IMR-90 (cell line): ENCODE measurements around the gene VAT1L. TPM values are rescaled to one million over a fixed set of nuclear protein-coding genes. Genes with fewer than 3 reads are reported as not detected.
A peak's percentile ranks its signal among the peaks of the same experiment; 100 is the strongest.

Experiments
- ATAC-seq: fragments of 200-7000 bp; cut with Tn5 transposase; 2 replicates; pipeline ENCODE4 v1.9.1; 2020; ENCODE audit warnings: low read depth, mild to moderate bottlenecking, moderate library complexity
- BruUV-seq: library from RNA; stranded (reverse); fragments of 400-500 nt; replicated peaks from 2 replicates; lab custom pipeline; 2021; lab: Mats Ljungman, UMichigan
- CTCF ChIA-PET: fragments of 300-600 bp; formaldehyde crosslinking; extraction: SDS; loops from one replicate; lab custom pipeline; 2021; ENCODE audit warnings: antibody characterized with exemption; lab: Yijun Ruan, JAX
- POLR2A ChIA-PET: fragments of 300-600 bp; sonication (Branson Sonifier 250); formaldehyde crosslinking; loops from one replicate; lab custom pipeline; 2022; ENCODE audit warnings: antibody characterized with exemption; ENCODE audit not compliant: unreplicated experiment; lab: Charles Lee
- DNase-seq: peaks from one replicate; pipeline ENCODE4 v3.0.0; 2013
- H2AFZ ChIP-seq: replicated peaks from 2 replicates; pipeline ENCODE3; 2013; ENCODE audit warnings: low read length, mild to moderate bottlenecking; ENCODE audit not compliant: poor library complexity
- H2AK5ac ChIP-seq: 2 replicates; pipeline ENCODE4 v1.6.1; 2013; ENCODE audit warnings: low read depth, low read length, inconsistent platforms
- H2AK9ac ChIP-seq: replicated peaks from 2 replicates; pipeline ENCODE3; 2013; ENCODE audit warnings: mild to moderate bottlenecking, low read depth, low read length, moderate library complexity; ENCODE audit not compliant: poor library complexity
- H2BK120ac ChIP-seq: 2 replicates; pipeline ENCODE4 v1.6.1; 2013; ENCODE audit warnings: low read depth, low read length, inconsistent platforms
- H2BK15ac ChIP-seq: 3 replicates; pipeline ENCODE4 v1.6.1; 2013; ENCODE audit warnings: low read depth, low read length, inconsistent platforms
- H2BK20ac ChIP-seq: 2 replicates; pipeline ENCODE4 v1.6.1; 2013; ENCODE audit warnings: low read depth, mild to moderate bottlenecking, inconsistent platforms, low read length, moderate library complexity
- H2BK5ac ChIP-seq: 2 replicates; pipeline ENCODE4 v1.6.1; 2013; ENCODE audit warnings: mild to moderate bottlenecking, low read depth, low read length, inconsistent platforms; ENCODE audit not compliant: poor library complexity, severe bottlenecking
- H3K14ac ChIP-seq: replicated peaks from 2 replicates; pipeline ENCODE4 v1.6.1; 2013; ENCODE audit warnings: low read depth, low read length, inconsistent platforms
- H3K18ac ChIP-seq: 2 replicates; pipeline ENCODE4 v1.6.1; 2013; ENCODE audit warnings: low read depth, low read length, control low read depth
- H3K23ac ChIP-seq: 2 replicates; pipeline ENCODE4 v1.6.1; 2013; ENCODE audit warnings: low read depth, low read length, inconsistent platforms
- H3K27ac ChIP-seq: 2 replicates; pipeline ENCODE4 v1.5.1; 2013; ENCODE audit warnings: mild to moderate bottlenecking, control low read depth, low read length; ENCODE audit not compliant: insufficient read depth
- H3K27me3 ChIP-seq: 2 replicates; pipeline ENCODE4 v1.6.1; 2013; ENCODE audit warnings: low read length; ENCODE audit not compliant: control insufficient read depth, insufficient read depth
- H3K36me3 ChIP-seq: 2 replicates; pipeline ENCODE4 v1.6.1; 2013; ENCODE audit warnings: low read length, mixed read lengths; ENCODE audit not compliant: control insufficient read depth, insufficient read depth
- H3K4ac ChIP-seq: 2 replicates; pipeline ENCODE4 v1.6.1; 2013; ENCODE audit warnings: low read depth, low read length, inconsistent platforms
- H3K4me1 ChIP-seq: 2 replicates; pipeline ENCODE4 v1.6.1; 2013; ENCODE audit warnings: low read length, mixed read lengths; ENCODE audit not compliant: control insufficient read depth, insufficient read depth
- H3K4me2 ChIP-seq: 2 replicates; pipeline ENCODE4 v1.6.1; 2013; ENCODE audit warnings: low read depth, mild to moderate bottlenecking, control low read depth, low read length, moderate library complexity
- H3K4me3 ChIP-seq: 2 replicates; pipeline ENCODE4 v1.5.1; 2013; ENCODE audit warnings: low read depth, mild to moderate bottlenecking, control low read depth, low read length, moderate library complexity; ENCODE audit not compliant: insufficient read depth
- H3K56ac ChIP-seq: 2 replicates; pipeline ENCODE4 v1.6.1; 2013; ENCODE audit warnings: low read length, inconsistent platforms; ENCODE audit not compliant: insufficient read depth; ENCODE audit errors: extremely low read depth
- H3K79me1 ChIP-seq, 2 experiments: 2 replicates each; pipeline ENCODE4 v1.6.1; 2013; ENCODE audit warnings: low read length in 2 of 2, inconsistent platforms in 1 of 2, low read depth in 1 of 2
- H3K9ac ChIP-seq: 2 replicates; pipeline ENCODE4 v1.6.1; 2013; ENCODE audit warnings: low read depth, low read length, control low read depth
- H3K9me1 ChIP-seq: 2 replicates; pipeline ENCODE4 v1.6.1; 2013; ENCODE audit warnings: low read length, inconsistent platforms; ENCODE audit not compliant: insufficient read depth
- H3K9me3 ChIP-seq: 2 replicates; pipeline ENCODE4 v1.6.1; 2013; ENCODE audit warnings: low read length; ENCODE audit not compliant: control insufficient read depth, insufficient read depth
- H4K20me1 ChIP-seq: 2 replicates; pipeline ENCODE4 v1.6.1; 2013; ENCODE audit warnings: low read length, inconsistent platforms; ENCODE audit not compliant: insufficient read depth
- H4K5ac ChIP-seq: 2 replicates; pipeline ENCODE4 v1.6.1; 2013; ENCODE audit warnings: mild to moderate bottlenecking, low read depth, low read length, control low read depth
- H4K8ac ChIP-seq, 2 experiments: 2 replicates each; pipeline ENCODE4 v1.6.1; 2013; ENCODE audit warnings: low read depth in 2 of 2, low read length in 2 of 2, control low read depth in 1 of 2, inconsistent platforms in 1 of 2
- H4K91ac ChIP-seq: 2 replicates; pipeline ENCODE4 v1.6.1; 2013; ENCODE audit warnings: low read depth, low read length, inconsistent platforms; ENCODE audit not compliant: insufficient read depth
- BHLHE40 ChIP-seq: fragments of 150-350 bp; IDR thresholded peaks from 2 replicates; pipeline ENCODE4 v1.6.1; 2016; ENCODE audit warnings: mild to moderate bottlenecking, low read depth, low read length
- CEBPB ChIP-seq: IDR thresholded peaks from 2 replicates; pipeline ENCODE4 v1.6.1; 2012; ENCODE audit warnings: low read depth, low read length, improper control_type of control experiment
- CHD1 ChIP-seq: IDR thresholded peaks from 2 replicates; pipeline ENCODE4 v1.6.1; 2012; ENCODE audit warnings: low read depth, low read length, improper control_type of control experiment
- FOS ChIP-seq: fragments of 150-350 bp; IDR thresholded peaks from 2 replicates; pipeline ENCODE4 v1.6.1; 2016; ENCODE audit warnings: low read depth, low read length
- MAFK ChIP-seq: IDR thresholded peaks from 2 replicates; pipeline ENCODE4 v1.6.1; 2012; ENCODE audit warnings: low read depth, low read length, improper control_type of control experiment
- MAZ ChIP-seq: IDR thresholded peaks from 2 replicates; pipeline ENCODE4 v1.6.1; 2012; ENCODE audit warnings: low read depth, mild to moderate bottlenecking, low read length, improper control_type of control experiment, moderate library complexity, borderline replicate concordance
- MXI1 ChIP-seq: IDR thresholded peaks from 2 replicates; pipeline ENCODE4 v1.6.1; 2012; ENCODE audit warnings: low read depth, mild to moderate bottlenecking, low read length, moderate library complexity, borderline replicate concordance
- NFE2L2 ChIP-seq: fragments of 150-350 bp; IDR thresholded peaks from 2 replicates; pipeline ENCODE4 v1.6.1; 2016; ENCODE audit warnings: low read depth, mild to moderate bottlenecking, low read length
- POLR2A ChIP-seq: IDR thresholded peaks from 2 replicates; pipeline ENCODE4 v1.6.1; 2012; ENCODE audit warnings: mild to moderate bottlenecking, low read depth, low read length
- RAD21 ChIP-seq: IDR thresholded peaks from 2 replicates; pipeline ENCODE4 v1.6.1; 2012; ENCODE audit warnings: low read length, improper control_type of control experiment
- RCOR1 ChIP-seq: IDR thresholded peaks from 2 replicates; pipeline ENCODE4 v1.6.1; 2012; ENCODE audit warnings: mild to moderate bottlenecking, low read length, improper control_type of control experiment; ENCODE audit not compliant: insufficient replicate concordance
- RFX5 ChIP-seq: IDR thresholded peaks from 2 replicates; pipeline ENCODE4 v1.8.0; 2012; ENCODE audit warnings: low read depth, mild to moderate bottlenecking, low read length, moderate library complexity
- SMC3 ChIP-seq: fragments of 150-350 bp; IDR thresholded peaks from 2 replicates; pipeline ENCODE4 v1.6.1; 2016; ENCODE audit warnings: low read depth, mild to moderate bottlenecking, antibody characterized with exemption, low read length, moderate library complexity
- WGBS, 2 experiments: methylation state at CpG; one replicate each; pipeline versions ENCODE4 v1.1.5 to v1.1.7; 2013; ENCODE audit warnings: missing lambda C conversion rate in 2 of 2; ENCODE audit not compliant: insufficient read length in 1 of 2; ENCODE audit errors: extremely low coverage in 2 of 2; 5-methylcytosine and 5-hydroxymethylcytosine counted together
- dilution Hi-C: fragments of 300-500 bp; cut with HindIII; formaldehyde crosslinking; loops from one replicate; pipeline ENCODE4 v1.14.3; 2018; ENCODE audit warnings: low sequenced_read_pairs; ENCODE audit not compliant: unreplicated experiment
- in situ Hi-C: fragments of 300-500 bp; cut with MboI; formaldehyde crosslinking; loops from 3 replicates; pipeline ENCODE4 v1.14.3; 2019; ENCODE audit warnings: low sequenced_read_pairs, inconsistent platforms, mixed read lengths
- intact Hi-C: fragments of 100-400 bp; cut with micrococcal nuclease; formaldehyde crosslinking; loops from 2 replicates; pipeline ENCODE4 v1.10.0; 2022
- polyA plus RNA-seq, 3 experiments: library from polyadenylated mRNA; depleted of rRNA; stranded (reverse); fragments of >200 nt; gene quantifications; 2 replicates each; pipeline ENCODE4 v1.2.3, GENCODE V29; 2012; ENCODE audit warnings: low replicate concordance in 1 of 3
- total RNA-seq: library from RNA; depleted of rRNA; stranded (reverse); fragments of >200 nt; gene quantifications from 2 replicates; pipeline ENCODE4 v1.2.3, GENCODE V29; 2012
- TF ChIP-seq, protein P1 (sequence below): fragments of 150-350 bp; IDR thresholded peaks from 2 replicates; pipeline ENCODE4 v1.6.1; 2016; ENCODE audit warnings: low read depth, mild to moderate bottlenecking, low read length, moderate library complexity, borderline replicate concordance
- TF ChIP-seq, protein P2 (sequence below): fragments of 150-350 bp; IDR thresholded peaks from 2 replicates; pipeline ENCODE4 v1.6.1; 2017; ENCODE audit warnings: mild to moderate bottlenecking, antibody characterized with exemption, low read length, low read depth
- TF ChIP-seq, protein P3 (sequence below): conservative IDR thresholded peaks from 2 replicates; pipeline ENCODE4 v1.5.1; 2012; ENCODE audit warnings: mild to moderate bottlenecking, low read depth, low read length, improper control_type of control experiment

The VAT1L gene
- total and polyA plus RNA-seq, 2 of the 4 experiments (the other 2 are of a cell fraction): 15.4 to 18.5 TPM

DNA sequence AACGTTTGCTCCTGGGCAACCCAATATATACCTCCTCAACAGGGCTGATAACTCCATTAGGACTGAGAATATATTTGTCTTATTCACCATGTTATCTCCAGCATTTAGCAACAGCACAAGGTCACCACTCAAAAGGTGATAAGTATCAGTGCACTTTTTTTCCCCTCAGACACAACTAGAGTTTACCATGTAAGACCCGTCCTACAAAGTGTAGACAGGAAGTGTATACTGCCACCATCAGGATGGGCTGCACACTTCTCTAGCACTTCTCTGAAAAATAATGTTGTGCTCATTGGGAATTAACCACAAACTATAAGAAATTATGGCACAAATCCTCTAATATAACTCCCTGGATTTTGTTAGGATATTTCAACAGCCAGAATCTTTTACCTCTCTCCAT lies 5.7 kb upstream of the VAT1L start:
- Histone ChIP-seq H3K9ac (no peak overlapping the region), H4K20me1 (no peaks in the 10 kb centered on the region), H3K36me3 (no peaks in the 10 kb centered on the region), H2BK20ac (peak overlapping the region; percentile 17; the same call in 1 of the 2 replicates), H3K9me1 (peaks cover 5% of the 10 kb centered on the region), H3K4me2 (no peak overlapping the region), H3K27me3 (no peaks in the 10 kb centered on the region), H3K23ac (no peak overlapping the region), H2AK5ac (no peak overlapping the region), H4K5ac (no peak overlapping the region), H4K8ac (no peak overlapping the region), H2BK120ac (peak overlapping the region; percentile 32; the same call in 1 of the 2 replicates), H3K79me1 (no peaks in the 10 kb centered on the region), H2AK9ac (no peak overlapping the region), H2BK15ac (peak overlapping the region; percentile 22; the same call in 1 of the 3 replicates), H3K14ac (no peak overlapping the region), H3K18ac (no peak overlapping the region), H3K4me3 (no peak overlapping the region), H4K91ac (peak overlapping the region; percentile 22; the same call in 1 of the 2 replicates), H3K4ac (peak overlapping the region; percentile 17; the same call in 1 of the 2 replicates), H3K27ac (no peak overlapping the region), H3K56ac (no peak overlapping the region), H3K4me1 (peaks cover 5% of the 10 kb centered on the region), H3K9me3 (no peaks in the 10 kb centered on the region), H2BK5ac (no peak overlapping the region), H2AFZ (no peak overlapping the region)
- intact Hi-C loops: no loop called here
- dilution Hi-C loops: no loop called here
- ChIA-PET CTCF (no interaction called here), POLR2A (no interaction called here)
- WGBS, 2 experiments: 60% methylated on average over 1 of the region's 2 CpGs; no CpG with 5 or more reads in 1 of the 2 experiments
- in situ Hi-C loops: no loop called here
- no peak for TF ChIP-seq RCOR1
- TF ChIP-seq MAZ: no peak
- no peak for TF ChIP-seq CHD1
- TF ChIP-seq, protein P1, sequence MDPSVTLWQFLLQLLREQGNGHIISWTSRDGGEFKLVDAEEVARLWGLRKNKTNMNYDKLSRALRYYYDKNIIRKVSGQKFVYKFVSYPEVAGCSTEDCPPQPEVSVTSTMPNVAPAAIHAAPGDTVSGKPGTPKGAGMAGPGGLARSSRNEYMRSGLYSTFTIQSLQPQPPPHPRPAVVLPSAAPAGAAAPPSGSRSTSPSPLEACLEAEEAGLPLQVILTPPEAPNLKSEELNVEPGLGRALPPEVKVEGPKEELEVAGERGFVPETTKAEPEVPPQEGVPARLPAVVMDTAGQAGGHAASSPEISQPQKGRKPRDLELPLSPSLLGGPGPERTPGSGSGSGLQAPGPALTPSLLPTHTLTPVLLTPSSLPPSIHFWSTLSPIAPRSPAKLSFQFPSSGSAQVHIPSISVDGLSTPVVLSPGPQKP: no peak
- TF ChIP-seq, protein P2, sequence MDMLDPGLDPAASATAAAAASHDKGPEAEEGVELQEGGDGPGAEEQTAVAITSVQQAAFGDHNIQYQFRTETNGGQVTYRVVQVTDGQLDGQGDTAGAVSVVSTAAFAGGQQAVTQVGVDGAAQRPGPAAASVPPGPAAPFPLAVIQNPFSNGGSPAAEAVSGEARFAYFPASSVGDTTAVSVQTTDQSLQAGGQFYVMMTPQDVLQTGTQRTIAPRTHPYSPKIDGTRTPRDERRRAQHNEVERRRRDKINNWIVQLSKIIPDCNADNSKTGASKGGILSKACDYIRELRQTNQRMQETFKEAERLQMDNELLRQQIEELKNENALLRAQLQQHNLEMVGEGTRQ: no peak
- no peak for TF ChIP-seq NFE2L2
- TF ChIP-seq CEBPB: no peak
- no peak for TF ChIP-seq RFX5
- TF ChIP-seq MXI1: no peak
- TF ChIP-seq MAFK: no peak
- no peak for TF ChIP-seq FOS
- TF ChIP-seq, protein P3, sequence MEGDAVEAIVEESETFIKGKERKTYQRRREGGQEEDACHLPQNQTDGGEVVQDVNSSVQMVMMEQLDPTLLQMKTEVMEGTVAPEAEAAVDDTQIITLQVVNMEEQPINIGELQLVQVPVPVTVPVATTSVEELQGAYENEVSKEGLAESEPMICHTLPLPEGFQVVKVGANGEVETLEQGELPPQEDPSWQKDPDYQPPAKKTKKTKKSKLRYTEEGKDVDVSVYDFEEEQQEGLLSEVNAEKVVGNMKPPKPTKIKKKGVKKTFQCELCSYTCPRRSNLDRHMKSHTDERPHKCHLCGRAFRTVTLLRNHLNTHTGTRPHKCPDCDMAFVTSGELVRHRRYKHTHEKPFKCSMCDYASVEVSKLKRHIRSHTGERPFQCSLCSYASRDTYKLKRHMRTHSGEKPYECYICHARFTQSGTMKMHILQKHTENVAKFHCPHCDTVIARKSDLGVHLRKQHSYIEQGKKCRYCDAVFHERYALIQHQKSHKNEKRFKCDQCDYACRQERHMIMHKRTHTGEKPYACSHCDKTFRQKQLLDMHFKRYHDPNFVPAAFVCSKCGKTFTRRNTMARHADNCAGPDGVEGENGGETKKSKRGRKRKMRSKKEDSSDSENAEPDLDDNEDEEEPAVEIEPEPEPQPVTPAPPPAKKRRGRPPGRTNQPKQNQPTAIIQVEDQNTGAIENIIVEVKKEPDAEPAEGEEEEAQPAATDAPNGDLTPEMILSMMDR: peak; percentile 60
- TF ChIP-seq BHLHE40: no peak
- peak; percentile 49 for TF ChIP-seq RAD21
- no peak for TF ChIP-seq POLR2A
- peak; percentile 33; the same call in 1 of the 2 replicates for TF ChIP-seq SMC3
- peak; percentile 46 for DNase-seq
- no TSS peak for BruUV-seq
- ATAC-seq: no peak
